Activated B cell treated with CpG ODN at 0.5 μM for 24 hours (primary cell): ENCODE measurements around the gene L2HGDH. TPM values are rescaled to one million over a fixed set of nuclear protein-coding genes. Genes with fewer than 3 reads are reported as not detected.

Experiments
- ATAC-seq: fragments of 200-7000 bp; cut with Tn5 transposase; one replicate; pipeline ENCODE4 v1.10.0; 2021; ENCODE audit warnings: low read depth, mild to moderate bottlenecking, moderate library complexity
- CTCF ChIA-PET: fragments of 350-600 bp; sonication (Branson Sonifier 250); formaldehyde crosslinking; loops from one replicate; lab custom pipeline; 2021; ENCODE audit warnings: antibody characterized with exemption; lab: Charles Lee
- POLR2A ChIA-PET: fragments of 350-600 bp; sonication (Branson Sonifier 250); formaldehyde crosslinking; loops from one replicate; lab custom pipeline; 2021; ENCODE audit warnings: antibody characterized with exemption; lab: Charles Lee
- DNase-seq: peaks from one replicate; pipeline ENCODE4 v3.0.0; 2022
- H3K27ac Mint-ChIP-seq: one replicate; pipeline ENCODE4 v1.8.0; 2020; ENCODE audit warnings: mixed read lengths
- H3K27me3 Mint-ChIP-seq: one replicate; pipeline ENCODE4 v1.8.0; 2021; ENCODE audit warnings: mixed read lengths
- H3K36me3 Mint-ChIP-seq: one replicate; pipeline ENCODE4 v1.8.0; 2021; ENCODE audit warnings: low read depth, mixed read lengths
- H3K4me1 Mint-ChIP-seq: one replicate; pipeline ENCODE4 v1.8.0; 2021; ENCODE audit warnings: mixed read lengths
- H3K4me3 Mint-ChIP-seq: one replicate; pipeline ENCODE4 v1.8.0; 2020; ENCODE audit warnings: mild to moderate bottlenecking, mixed read lengths
- H3K9me3 Mint-ChIP-seq: one replicate; pipeline ENCODE4 v1.8.0; 2020; ENCODE audit warnings: mixed read lengths
- CTCF ChIP-seq: fragments of 200-600 bp; IDR thresholded peaks from one replicate; pipeline ENCODE4 v1.8.0; 2022; ENCODE audit warnings: antibody characterized with exemption, mild to moderate bottlenecking
- intact Hi-C: fragments of 100-400 bp; cut with micrococcal nuclease; formaldehyde crosslinking; loops from one replicate; pipeline ENCODE4 v1.15.1; 2024
- total RNA-seq: library from RNA; stranded (reverse); gene quantifications from 2 replicates; pipeline ENCODE4 v1.2.3, GENCODE V29; 2022

The L2HGDH gene
- total RNA-seq, 1 donor from 2014 or later: 5.2 TPM

GRCh38 chr14:50345846-50346422, 33.9 kb upstream of the L2HGDH start:
- no peak overlapping the region for H3K27ac Mint-ChIP-seq
- H3K9me3 Mint-ChIP-seq: no peaks in the 10 kb centered on the region
- peaks cover 21% of the 10 kb centered on the region for H3K4me1 Mint-ChIP-seq
- ChIA-PET POLR2A (no interaction called here), CTCF (no interaction called here)
- no peak overlapping the region for H3K4me3 Mint-ChIP-seq
- DNase-seq (no peak), ATAC-seq (no peak)
- H3K27me3 Mint-ChIP-seq: no peaks in the 10 kb centered on the region
- H3K36me3 Mint-ChIP-seq: peaks cover 8% of the 10 kb centered on the region
- intact Hi-C loops: no loop called here
- no peak for TF ChIP-seq CTCF

GRCh38 chr14:50344876-50345563, 33.0 kb upstream of the L2HGDH start:
- POLR2A ChIA-PET: interaction anchor here (1.4 to 2.1 kb wide), 5 partner anchors 10 to 187 kb away, joined by 5 to 11 read pairs (median 9); partner anchors contain the start of genes DMAC2L, L2HGDH and MAP4K5
- intact Hi-C loops: loop anchor here (1.0 kb wide), 2 partner anchors 18 to 51 kb away; partner anchors contain the start of gene CDKL1
- Mint-ChIP-seq H3K4me3 (no peak overlapping the region), H3K27me3 (no peaks in the 10 kb centered on the region), H3K36me3 (peaks cover 14% of the 10 kb centered on the region), H3K27ac (no peak overlapping the region), H3K4me1 (peaks cover 21% of the 10 kb centered on the region), H3K9me3 (no peaks in the 10 kb centered on the region)
- CTCF ChIA-PET: interaction anchor here (1.0 to 1.4 kb wide), 2 partner anchors 19 to 32 kb away, joined by 3 to 4 read pairs; partner anchors contain the start of genes DMAC2L and L2HGDH
- ATAC-seq: no peak
- no peak for DNase-seq
- no peak for TF ChIP-seq CTCF

GRCh38 chr14:50344116-50344775, 32.2 kb upstream of the L2HGDH start:
- Mint-ChIP-seq H3K27me3 (no peaks in the 10 kb centered on the region), H3K4me3 (no peak overlapping the region), H3K9me3 (no peaks in the 10 kb centered on the region), H3K36me3 (peaks cover 15% of the 10 kb centered on the region), H3K27ac (peak overlapping the region; percentile 73), H3K4me1 (peaks cover 21% of the 10 kb centered on the region)
- intact Hi-C loops: loop anchor here (1.0 kb wide), 2 partner anchors 19 to 52 kb away; partner anchors contain the start of gene CDKL1
- TF ChIP-seq CTCF: no peak
- POLR2A ChIA-PET: interaction anchor here (0.6 to 2.1 kb wide), 11 partner anchors 9 to 649 kb away, joined by 3 to 11 read pairs (median 5); partner anchors contain the start of genes DMAC2L, L2HGDH and MAP4K5
- ATAC-seq: peak; percentile 95
- CTCF ChIA-PET: interaction anchor here (1.0 to 1.4 kb wide), 3 partner anchors 20 to 32 kb away, joined by 3 to 4 read pairs (median 3); partner anchors contain the start of genes DMAC2L and L2HGDH
- no peak for DNase-seq

- Mint-ChIP-seq H3K27me3 (no peaks in the 10 kb centered on the region), H3K9me3 (no peaks in the 10 kb centered on the region), H3K4me3 (no peak overlapping the region), H3K27ac (no peak overlapping the region), H3K4me1 (peaks cover 21% of the 10 kb centered on the region), H3K36me3 (peaks cover 23% of the 10 kb centered on the region)
- CTCF ChIA-PET: interaction anchor here (1.0 to 1.8 kb wide), 2 partner anchors 23 kb away, joined by 3 to 6 read pairs; no protein-coding TSS in a partner anchor
- no peak for TF ChIP-seq CTCF
- POLR2A ChIA-PET: interaction anchor here (1.0 to 2.1 kb wide), 5 partner anchors 11 to 481 kb away, joined by 3 to 11 read pairs (median 5); partner anchors contain the start of genes DMAC2L and L2HGDH
- no peak for DNase-seq
- no peak for ATAC-seq
- intact Hi-C loops: no loop called here
Measured at GRCh38 chr14:50343434-50343833, 31.4 kb upstream of the L2HGDH start.
